K562 (cell line): ENCODE results near the gene HDAC6. TPM values are rescaled to one million over a fixed set of nuclear protein-coding genes. Genes with fewer than 3 reads are reported as not detected.

Source experiments
- ATAC-seq: fragments of 200-7000 bp; cut with Tn5 transposase; 3 replicates; pipeline ENCODE4 v1.9.1; 2020; ENCODE audit warnings: moderate library complexity
- BruUV-seq: library from RNA; stranded (reverse); fragments of 400-500 nt; replicated peaks from 2 replicates; lab custom pipeline; 2021; lab: Mats Ljungman, UMichigan
- CTCF ChIA-PET: fragments of 300-600 bp; formaldehyde crosslinking; extraction: SDS; loops from one replicate; lab custom pipeline; 2021; ENCODE audit warnings: low intra/inter-chr PET ratio; lab: Yijun Ruan, JAX
- POLR2A ChIA-PET: fragments of 300-600, 350-650 bp; sonication (Branson Sonifier 250); formaldehyde crosslinking; extraction: SDS; loops from one replicate; lab custom pipeline; 2021; ENCODE audit warnings: antibody characterized with exemption, inconsistent platforms; lab: Yijun Ruan, JAX
- DNase-seq, 4 experiments: peaks; one replicate each; pipeline versions ENCODE4 v3.0.0 to v3.0.0-alpha.2; 2011 to 2018; ENCODE audit warnings: low spot score in 3 of 4, mixed read lengths in 3 of 4; ENCODE audit errors: extremely low read depth in 1 of 4
- FAIRE-seq: peaks from 2 replicates; lab custom pipeline; 2011; peaks lifted over from hg19 to GRCh38; lab: Jason Lieb, UNC
- H2AFZ ChIP-seq: 2 replicates; pipeline ENCODE4 v1.6.0; 2011; ENCODE audit warnings: low read depth, low read length, control low read depth, inconsistent platforms
- H3K27ac ChIP-seq: fragments of 200-600 bp; 3 replicates; pipeline ENCODE4 v1.8.0; 2011; ENCODE audit warnings: low read depth, mild to moderate bottlenecking, control low read depth, inconsistent platforms, low read length, moderate library complexity, mixed read lengths; ENCODE audit errors: extremely low read depth
- H3K27me3 ChIP-seq, 2 experiments: fragments of 300-600 bp in 1 of 2; 2 replicates in 1 of 2; 3 replicates in 1 of 2; pipeline versions ENCODE4 v1.6.0 to v1.8.0; 2011; ENCODE audit warnings: inconsistent platforms in 2 of 2, low read length in 2 of 2, mild to moderate bottlenecking in 1 of 2, mixed read lengths in 1 of 2, moderate library complexity in 1 of 2; ENCODE audit not compliant: control insufficient read depth in 2 of 2, insufficient read depth in 2 of 2
- H3K36me3 ChIP-seq: fragments of 300-600 bp; 3 replicates; pipeline ENCODE4 v1.8.0; 2011; ENCODE audit warnings: mild to moderate bottlenecking, low read length, inconsistent platforms; ENCODE audit not compliant: control insufficient read depth, insufficient read depth
- H3K4me1 ChIP-seq, 2 experiments: fragments of 200-600 bp in 1 of 2; replicated peaks in 1 of 2; 2 replicates in 1 of 2; 3 replicates in 1 of 2; pipeline versions ENCODE4 v1.5.1 to v1.8.0; 2011; ENCODE audit warnings: inconsistent platforms in 2 of 2, low read length in 2 of 2, mild to moderate bottlenecking in 1 of 2, mixed read lengths in 1 of 2, moderate library complexity in 1 of 2; ENCODE audit not compliant: control insufficient read depth in 2 of 2, insufficient read depth in 2 of 2
- H3K4me2 ChIP-seq: 2 replicates; pipeline ENCODE4 v1.6.1; 2011; ENCODE audit warnings: low read length, control low read depth, inconsistent platforms, mixed read lengths; ENCODE audit not compliant: insufficient read depth
- H3K4me3 ChIP-seq: fragments of 200-600 bp; sonication (generic), shearing (Covaris generic); 2 replicates; pipeline ENCODE4 v1.5.1; 2016; ENCODE audit warnings: control low read depth, inconsistent platforms
- H3K79me2 ChIP-seq: fragments of 200-600 bp; 3 replicates; pipeline ENCODE4 v1.8.0; 2011; ENCODE audit warnings: low read length, inconsistent platforms; ENCODE audit not compliant: control insufficient read depth, insufficient read depth
- H3K9ac ChIP-seq, 2 experiments: 2 replicates each; pipeline versions ENCODE4 v1.6.0 to v1.6.1; 2011; ENCODE audit warnings: low read depth in 2 of 2, low read length in 2 of 2, control low read depth in 1 of 2, inconsistent platforms in 1 of 2, mild to moderate bottlenecking in 1 of 2, mixed read lengths in 1 of 2; ENCODE audit not compliant: insufficient read depth in 1 of 2
- H3K9me1 ChIP-seq: one replicate; pipeline ENCODE4 v1.6.0; 2011; ENCODE audit warnings: inconsistent platforms, mild to moderate bottlenecking, low read length, moderate library complexity; ENCODE audit not compliant: control insufficient read depth, insufficient read depth
- H3K9me3 ChIP-seq: replicated peaks from 2 replicates; pipeline ENCODE4 v1.5.1; 2011; ENCODE audit warnings: low read depth, low read length, inconsistent platforms; ENCODE audit not compliant: control insufficient read depth, insufficient read depth
- H4K20me1 ChIP-seq: replicated peaks from 2 replicates; pipeline ENCODE4 v1.6.1; 2011; ENCODE audit warnings: low read length, inconsistent platforms, mixed read lengths; ENCODE audit not compliant: control insufficient read depth, insufficient read depth
- DMBX1 ChIP-seq: fragments of 250-450 bp; sonication (Bioruptor Pico); IDR thresholded peaks from 2 replicates; pipeline ENCODE4 v1.8.0; 2022; ENCODE audit warnings: inconsistent platforms, mild to moderate bottlenecking, moderate library complexity, borderline replicate concordance
- HCFC1 ChIP-seq: IDR thresholded peaks from 2 replicates; pipeline ENCODE4 v1.6.1; 2012; ENCODE audit warnings: low read depth, low read length, improper control_type of control experiment
- MAX ChIP-seq: sonication (generic); formaldehyde crosslinking; IDR thresholded peaks from 2 replicates; pipeline ENCODE4 v1.9.0; 2022; ENCODE audit warnings: mild to moderate bottlenecking, missing genetic modification reagents
- MEF2D ChIP-seq: conservative IDR thresholded peaks from 2 replicates; pipeline ENCODE4 v1.6.1; 2016; ENCODE audit warnings: low read depth, missing genetic modification characterization, missing compliant biosample characterization
- MYC ChIP-seq, 2 experiments: fragments of 250-450 bp in 1 of 2; sonication (Bioruptor Pico) in 1 of 2; IDR thresholded peaks; 2 replicates each; pipeline versions ENCODE4 v1.5.1 to v1.6.1; 2012 to 2021; ENCODE audit warnings: low read depth in 2 of 2, borderline replicate concordance in 1 of 2, improper control_type of control experiment in 1 of 2, low read length in 1 of 2, mild to moderate bottlenecking in 1 of 2, moderate library complexity in 1 of 2
- NBN ChIP-seq: fragments of 450-650 bp; IDR thresholded peaks from 2 replicates; pipeline ENCODE4 v1.6.1; 2016; ENCODE audit warnings: low read depth, mild to moderate bottlenecking
- NR2C2 ChIP-seq, 2 experiments: fragments of 200-800 bp in 1 of 2; sonication (Bioruptor generic) in 1 of 2; sonication (generic) in 1 of 2; formaldehyde crosslinking in 1 of 2; IDR thresholded peaks; 2 replicates each; pipeline versions ENCODE4 v1.6.1 to v1.8.0; 2016 to 2022; ENCODE audit warnings: mild to moderate bottlenecking in 1 of 2, missing compliant biosample characterization in 1 of 2, missing genetic modification characterization in 1 of 2, missing genetic modification reagents in 1 of 2
- PTBP1 ChIP-seq: fragments of 200-400 bp; formaldehyde crosslinking; IDR thresholded peaks from 2 replicates; pipeline ENCODE4 v1.6.1; 2017; ENCODE audit warnings: low read depth, low read length
- ZNF639 ChIP-seq, 2 experiments: fragments of 200-800 bp in 1 of 2; sonication (Bioruptor generic) in 1 of 2; sonication (generic) in 1 of 2; formaldehyde crosslinking in 1 of 2; IDR thresholded peaks in 1 of 2; conservative IDR thresholded peaks in 1 of 2; 2 replicates each; pipeline versions ENCODE4 v1.5.0 to v1.6.1; 2016 to 2020; ENCODE audit warnings: missing compliant biosample characterization in 1 of 2, missing genetic modification characterization in 1 of 2, missing genetic modification reagents in 1 of 2
- ZNF766 ChIP-seq: fragments of 200-800 bp; sonication (Bioruptor generic); conservative IDR thresholded peaks from 2 replicates; pipeline ENCODE4 v1.6.1; 2016; ENCODE audit warnings: missing genetic modification characterization, missing compliant biosample characterization
- WGBS: fragments of 100-300 bp; shearing (Covaris generic); methylation state at CpG from one replicate; pipeline ENCODE4 v1.1.6; 2016; ENCODE audit warnings: low coverage, mixed read lengths; ENCODE audit not compliant: insufficient coverage; ENCODE audit errors: missing lambda C conversion rate; 5-methylcytosine and 5-hydroxymethylcytosine counted together
- in situ Hi-C: fragments of 300-500 bp; cut with MboI; formaldehyde crosslinking; loops from 4 replicates; pipeline ENCODE4 v1.15.0; 2018; ENCODE audit warnings: inconsistent platforms, mixed read lengths
- intact Hi-C: fragments of 100-400 bp; cut with micrococcal nuclease; formaldehyde crosslinking; loops from 2 replicates; pipeline ENCODE4 v1.14.2; 2022
- polyA plus RNA-seq, 8 experiments: library from polyadenylated mRNA; depleted of rRNA in 4 of 8; stranded (reverse) in 5 of 8; unstranded in 3 of 8; fragments of >200 nt; fragmentation: Nextera tagmentation in 2 of 8; fragmentation: Illumina TruSeq in 1 of 8; extraction: Ambion mirVana in 2 of 8; extraction: Trizol in 1 of 8; gene quantifications; 2 replicates each; pipeline versions ENCODE4 v1.2.1 to v1.2.3, GENCODE V29; 2011 to 2014; ENCODE audit warnings: inconsistent platforms in 1 of 8, missing spikeins in 1 of 8
- total RNA-seq, 7 experiments: library from RNA; depleted of rRNA in 6 of 7; stranded (reverse); fragments of >200 nt in 6 of 7; fragmentation: Illumina TruSeq in 2 of 7; extraction: Trizol in 2 of 7; gene quantifications; 2 replicates each; pipeline versions ENCODE4 v1.2.1 to v1.2.3, GENCODE V29; 2011 to 2021; ENCODE audit warnings: low replicate concordance in 1 of 7
- TF ChIP-seq, protein P1 (sequence below): sonication (generic); formaldehyde crosslinking; IDR thresholded peaks from 2 replicates; pipeline ENCODE4 v1.8.1; 2023; ENCODE audit warnings: mild to moderate bottlenecking, missing genetic modification reagents
- TF ChIP-seq, protein P2 (sequence below): fragments of 450-650 bp; IDR thresholded peaks from 2 replicates; pipeline ENCODE4 v1.6.1; 2018; ENCODE audit not compliant: partially characterized antibody

HDAC6 gene
- total and polyA plus RNA-seq, 9 of the 15 experiments (the other 6 are each of a cell fraction or from before 2014, with no cell fraction given) = 29.9 to 101 (median 71.2) TPM

- Histone ChIP-seq H3K4me1 (peaks cover 15 to 46% of the 10 kb centered on the region in 2 experiments), H3K27ac (peak overlapping the region; percentile 99), H3K9me3 (no peaks in the 10 kb centered on the region), H3K27me3 (no peaks in the 10 kb centered on the region), H3K9ac (peak overlapping the region; percentile 97 to 98), H3K4me2 (peak overlapping the region; percentile 93), H3K9me1 (no peaks in the 10 kb centered on the region), H3K79me2 (peaks cover 8% of the 10 kb centered on the region), H3K36me3 (peaks cover 21% of the 10 kb centered on the region; the same call in 2 of the 3 replicates), H3K4me3 (peak overlapping the region; percentile 73), H2AFZ (peak overlapping the region; percentile 100), H4K20me1 (no peaks in the 10 kb centered on the region)
- in situ Hi-C loops = no loop called here
- FAIRE-seq = peak; percentile 99
- intact Hi-C loops = loop anchor here (1.0 to 10.0 kb wide), 7 partner anchors 16 to 374 kb away; partner anchors contain the start of genes GLOD5, PLP2, PQBP1 and SUV39H1
- ChIA-PET POLR2A (interaction anchor here (0.5 to 2.0 kb wide), 11 partner anchors 14 to 1111 kb away, joined by 3 to 6 read pairs (median 3); partner anchors contain the start of genes GRIPAP1, PQBP1 and TIMM17B), CTCF (no interaction called here)
- WGBS = 0% methylated on average over 17 of the region's 17 CpGs
- TSS peak; percentile 93 for BruUV-seq
- ATAC-seq = peak; percentile 48
- DNase-seq = peak; percentile 75 to 96 (median 84)
- peak; percentile 82 for TF ChIP-seq DMBX1 (CRISPR knock-in tag)
- TF ChIP-seq PTBP1 = peak; percentile 35; the same call in 1 of the 2 replicates
- TF ChIP-seq MEF2D (tag) = peak; percentile 86
- no peak for TF ChIP-seq NR2C2 (CRISPR knock-in tag; IDR thresholded peaks at IDR 0.05)
- peak; percentile 77 for TF ChIP-seq NR2C2 (tag; IDR thresholded peaks at IDR 0.05)
- peak in 1 of 2 experiments; percentile 97; a peak in 2 of 4 replicates for TF ChIP-seq ZNF639 (CRISPR knock-in tag; conservative IDR thresholded peaks at IDR 0.05 in 1 of 2, IDR thresholded peaks at IDR 0.05 in 1 of 2)
- 0 out of 2 replicates have a peak, but pooled peaks have one; percentile 9 for TF ChIP-seq ZNF766 (CRISPR knock-in tag)
- TF ChIP-seq MAX (CRISPR knock-in tag) = peak; percentile 67
- 0 out of 2 replicates have a peak, but pooled peaks have one; percentile 23 for TF ChIP-seq HCFC1
- TF ChIP-seq NBN = peak; percentile 97
- TF ChIP-seq MYC (IDR thresholded peaks at IDR 0.05; ENCODE audit: low read depth, low read length) = peak; percentile 24
- no peak for TF ChIP-seq MYC (CRISPR knock-in tag; IDR thresholded peaks at IDR 0.05; ENCODE audit: borderline replicate concordance, low read depth)
- TF ChIP-seq, protein P1, sequence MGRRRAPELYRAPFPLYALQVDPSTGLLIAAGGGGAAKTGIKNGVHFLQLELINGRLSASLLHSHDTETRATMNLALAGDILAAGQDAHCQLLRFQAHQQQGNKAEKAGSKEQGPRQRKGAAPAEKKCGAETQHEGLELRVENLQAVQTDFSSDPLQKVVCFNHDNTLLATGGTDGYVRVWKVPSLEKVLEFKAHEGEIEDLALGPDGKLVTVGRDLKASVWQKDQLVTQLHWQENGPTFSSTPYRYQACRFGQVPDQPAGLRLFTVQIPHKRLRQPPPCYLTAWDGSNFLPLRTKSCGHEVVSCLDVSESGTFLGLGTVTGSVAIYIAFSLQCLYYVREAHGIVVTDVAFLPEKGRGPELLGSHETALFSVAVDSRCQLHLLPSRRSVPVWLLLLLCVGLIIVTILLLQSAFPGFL = no peak
- TF ChIP-seq, protein P2, sequence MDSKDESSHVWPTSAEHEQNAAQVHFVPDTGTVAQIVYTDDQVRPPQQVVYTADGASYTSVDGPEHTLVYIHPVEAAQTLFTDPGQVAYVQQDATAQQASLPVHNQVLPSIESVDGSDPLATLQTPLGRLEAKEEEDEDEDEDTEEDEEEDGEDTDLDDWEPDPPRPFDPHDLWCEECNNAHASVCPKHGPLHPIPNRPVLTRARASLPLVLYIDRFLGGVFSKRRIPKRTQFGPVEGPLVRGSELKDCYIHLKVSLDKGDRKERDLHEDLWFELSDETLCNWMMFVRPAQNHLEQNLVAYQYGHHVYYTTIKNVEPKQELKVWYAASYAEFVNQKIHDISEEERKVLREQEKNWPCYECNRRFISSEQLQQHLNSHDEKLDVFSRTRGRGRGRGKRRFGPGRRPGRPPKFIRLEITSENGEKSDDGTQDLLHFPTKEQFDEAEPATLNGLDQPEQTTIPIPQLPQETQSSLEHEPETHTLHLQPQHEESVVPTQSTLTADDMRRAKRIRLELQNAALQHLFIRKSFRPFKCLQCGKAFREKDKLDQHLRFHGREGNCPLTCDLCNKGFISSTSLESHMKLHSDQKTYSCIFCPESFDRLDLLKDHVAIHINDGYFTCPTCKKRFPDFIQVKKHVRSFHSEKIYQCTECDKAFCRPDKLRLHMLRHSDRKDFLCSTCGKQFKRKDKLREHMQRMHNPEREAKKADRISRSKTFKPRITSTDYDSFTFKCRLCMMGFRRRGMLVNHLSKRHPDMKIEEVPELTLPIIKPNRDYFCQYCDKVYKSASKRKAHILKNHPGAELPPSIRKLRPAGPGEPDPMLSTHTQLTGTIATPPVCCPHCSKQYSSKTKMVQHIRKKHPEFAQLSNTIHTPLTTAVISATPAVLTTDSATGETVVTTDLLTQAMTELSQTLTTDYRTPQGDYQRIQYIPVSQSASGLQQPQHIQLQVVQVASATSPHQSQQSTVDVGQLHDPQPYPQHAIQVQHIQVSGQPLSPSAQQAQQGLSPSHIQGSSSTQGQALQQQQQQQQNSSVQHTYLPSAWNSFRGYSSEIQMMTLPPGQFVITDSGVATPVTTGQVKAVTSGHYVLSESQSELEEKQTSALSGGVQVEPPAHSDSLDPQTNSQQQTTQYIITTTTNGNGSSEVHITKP = peak; percentile 70
Observed at GRCh38 chrX:48800574-48801279, 1.1 kb upstream of the HDAC6 start.
